Astrocyte of the spinal cord (primary cell): ENCODE results near the gene TRAF7.

Source experiments
- DNase-seq: peaks from one replicate; pipeline ENCODE4 v3.0.0; 2011; ENCODE audit warnings: low read depth, low spot score
- H3K4me3 ChIP-seq: 2 replicates; pipeline ENCODE4 v1.5.1; 2011; ENCODE audit warnings: low read depth, mild to moderate bottlenecking, low read length, moderate library complexity
- in situ Hi-C: cut with HindIII; loops from 2 replicates; pipeline ENCODE4 v1.10.0; 2017; ENCODE audit warnings: low sequenced_read_pairs
- TF ChIP-seq, protein P1 (sequence below): IDR thresholded peaks from 2 replicates; pipeline ENCODE4 v1.5.1; 2012; ENCODE audit warnings: low read depth, mild to moderate bottlenecking, low read length, inconsistent platforms

The TRAF7 gene

GRCh38 chr16:2170587-2171435 is 15.2 kb downstream of the TRAF7 start:
- TF ChIP-seq, protein P1, sequence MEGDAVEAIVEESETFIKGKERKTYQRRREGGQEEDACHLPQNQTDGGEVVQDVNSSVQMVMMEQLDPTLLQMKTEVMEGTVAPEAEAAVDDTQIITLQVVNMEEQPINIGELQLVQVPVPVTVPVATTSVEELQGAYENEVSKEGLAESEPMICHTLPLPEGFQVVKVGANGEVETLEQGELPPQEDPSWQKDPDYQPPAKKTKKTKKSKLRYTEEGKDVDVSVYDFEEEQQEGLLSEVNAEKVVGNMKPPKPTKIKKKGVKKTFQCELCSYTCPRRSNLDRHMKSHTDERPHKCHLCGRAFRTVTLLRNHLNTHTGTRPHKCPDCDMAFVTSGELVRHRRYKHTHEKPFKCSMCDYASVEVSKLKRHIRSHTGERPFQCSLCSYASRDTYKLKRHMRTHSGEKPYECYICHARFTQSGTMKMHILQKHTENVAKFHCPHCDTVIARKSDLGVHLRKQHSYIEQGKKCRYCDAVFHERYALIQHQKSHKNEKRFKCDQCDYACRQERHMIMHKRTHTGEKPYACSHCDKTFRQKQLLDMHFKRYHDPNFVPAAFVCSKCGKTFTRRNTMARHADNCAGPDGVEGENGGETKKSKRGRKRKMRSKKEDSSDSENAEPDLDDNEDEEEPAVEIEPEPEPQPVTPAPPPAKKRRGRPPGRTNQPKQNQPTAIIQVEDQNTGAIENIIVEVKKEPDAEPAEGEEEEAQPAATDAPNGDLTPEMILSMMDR, result no peak
- in situ Hi-C loops, result no loop called here
- no peak overlapping the region for H3K4me3 ChIP-seq
- no peak for DNase-seq

- TF ChIP-seq, protein P1, result no peak
- no peak overlapping the region for H3K4me3 ChIP-seq
- in situ Hi-C loops, result no loop called here
- no peak for DNase-seq
These were observed 16.1 kb downstream of the TRAF7 start for GRCh38 chr16:2171601-2172178.

GRCh38 chr16:2172688-2173335 is 17.2 kb downstream of the TRAF7 start:
- in situ Hi-C loops, result no loop called here
- DNase-seq, result no peak
- TF ChIP-seq, protein P1, result no peak
- no peak overlapping the region for H3K4me3 ChIP-seq

DNA sequence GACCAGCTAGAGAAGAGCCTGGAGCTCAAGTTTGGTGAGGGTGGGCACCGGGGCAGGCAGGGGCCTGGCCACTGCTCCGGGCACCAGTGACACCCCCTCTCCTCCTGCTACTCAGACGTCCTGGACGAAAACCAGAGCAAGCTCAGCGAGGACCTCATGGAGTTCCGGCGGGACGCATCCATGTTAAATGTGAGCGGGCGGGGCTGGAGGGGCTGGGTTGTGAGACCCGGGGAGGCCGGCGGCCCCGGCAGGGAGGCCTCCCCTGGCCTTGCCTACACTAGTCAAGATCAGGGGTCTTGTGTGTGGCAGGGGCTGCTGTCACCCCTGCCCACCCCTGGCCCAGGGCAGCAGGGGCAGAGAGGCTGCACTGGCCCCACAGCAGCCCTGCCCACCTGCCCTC is 17.8 kb downstream of the TRAF7 start:
- no peak for DNase-seq
- TF ChIP-seq, protein P1, result no peak
- H3K4me3 ChIP-seq, result no peak overlapping the region
- in situ Hi-C loops, result no loop called here

- in situ Hi-C loops, result no loop called here
- TF ChIP-seq, protein P1, result no peak
- no peak overlapping the region for H3K4me3 ChIP-seq
- DNase-seq, result no peak
These were observed 18.3 kb downstream of the TRAF7 start for GRCh38 chr16:2173916-2174315.

DNA sequence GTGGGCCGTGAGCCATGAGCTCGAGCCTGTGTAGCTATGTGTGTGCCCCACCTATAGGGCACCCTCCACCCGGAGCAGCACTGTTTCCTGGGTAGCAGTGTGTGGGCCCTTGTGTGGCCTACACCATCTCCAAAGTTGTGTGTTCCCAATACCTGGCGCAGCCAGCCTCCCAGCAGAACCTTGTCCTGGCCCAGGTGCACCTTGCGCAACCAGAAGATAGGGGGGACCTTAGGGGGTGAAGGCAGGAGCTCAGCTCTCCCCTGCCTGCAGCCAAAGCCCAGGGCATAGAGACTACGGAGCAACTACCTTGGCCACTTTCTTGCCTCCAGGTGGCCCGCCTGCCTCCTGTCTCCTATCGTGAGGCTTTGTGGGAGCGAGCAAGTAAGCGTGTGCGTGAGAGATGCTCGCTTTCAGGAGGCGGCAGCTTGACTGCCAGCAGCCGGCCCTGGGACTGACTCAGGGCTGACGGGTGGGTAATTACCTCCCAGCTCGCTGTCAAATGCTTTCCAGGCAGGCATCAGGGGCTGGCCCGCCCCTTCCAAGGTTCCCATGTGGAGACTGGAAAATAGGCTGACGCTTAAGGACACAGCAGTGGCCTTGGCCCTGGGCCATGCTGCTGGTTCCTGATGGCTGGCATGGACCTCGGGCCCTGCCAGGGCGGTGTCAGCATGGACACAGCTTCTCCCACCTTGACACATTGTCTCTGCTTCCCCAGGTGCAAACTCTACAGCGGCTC is 19.0 kb downstream of the TRAF7 start:
- TF ChIP-seq, protein P1, result no peak
- DNase-seq, result no peak
- in situ Hi-C loops, result no loop called here
- no peak overlapping the region for H3K4me3 ChIP-seq
